ENCODE measurements around the gene EPB41L3. TPM values are rescaled to one million over a fixed set of nuclear protein-coding genes. Genes with fewer than 3 reads are reported as not detected.

The EPB41L3 gene
- total RNA-seq, 4 donors from 2014 or later = 32.0 to 60.6 (median 41.8) TPM

- DNase-seq (ENCODE audit: extremely low spot score) = no peak
- H3K27ac ChIP-seq (replicated peaks in 1 of 4) = no peak overlapping the region
- H3K4me3 ChIP-seq = no peak overlapping the region
- intact Hi-C loops (cut with DNase I) = no loop called here
- peaks cover 0 to 18% (median 0%) of the 10 kb centered on the region in 4 donors for H3K27me3 ChIP-seq
- TF ChIP-seq POLR2A (IDR thresholded peaks at IDR 0.05; ENCODE audit: low read depth) = no peak
- H3K4me1 ChIP-seq = peaks cover 0 to 22% (median 11%) of the 10 kb centered on the region in 4 donors
- no peaks in the 10 kb centered on the region for H3K36me3 ChIP-seq
- 56% methylated on average over 1 of the region's 1 CpG for WGBS
- H3K9me3 ChIP-seq = no peaks in the 10 kb centered on the region
Measured at GRCh38 chr18:5520464-5520863, 23.3 kb downstream of the EPB41L3 start.

GRCh38 chr18:5519448-5520298, 24.1 kb downstream of the EPB41L3 start:
- no peak for DNase-seq (ENCODE audit: extremely low spot score)
- H3K4me3 ChIP-seq = peak overlapping the region in 1 of 4 donors; percentile 9
- TF ChIP-seq EP300 (IDR thresholded peaks at IDR 0.05) (no peak), POLR2A (IDR thresholded peaks at IDR 0.05; ENCODE audit: low read depth) (no peak), CTCF (IDR thresholded peaks at IDR 0.05) (no peak), POLR2AphosphoS5 (IDR thresholded peaks at IDR 0.05) (no peak)
- H3K4me1 ChIP-seq = peaks cover 0 to 25% (median 11%) of the 10 kb centered on the region in 4 donors
- H3K9me3 ChIP-seq = no peaks in the 10 kb centered on the region
- H3K27ac ChIP-seq (replicated peaks in 1 of 4) = peak overlapping the region; percentile 22 to 68 (median 43)
- intact Hi-C loops (cut with DNase I) = no loop called here
- H3K27me3 ChIP-seq = peaks cover 0 to 18% (median 0%) of the 10 kb centered on the region in 4 donors
- WGBS = 74% methylated on average over 10 of the region's 10 CpGs
- H3K36me3 ChIP-seq = no peaks in the 10 kb centered on the region

- peaks cover 0 to 12% (median 0%) of the 10 kb centered on the region in 4 donors for H3K27me3 ChIP-seq
- H3K4me1 ChIP-seq = peaks cover 0 to 25% (median 11%) of the 10 kb centered on the region in 4 donors
- peak overlapping the region; percentile 22 to 68 (median 49) for H3K27ac ChIP-seq (replicated peaks in 1 of 4)
- H3K9me3 ChIP-seq = no peaks in the 10 kb centered on the region
- peak overlapping the region in 1 of 4 donors; percentile 20 for H3K4me3 ChIP-seq
- intact Hi-C loops (cut with DNase I) = no loop called here
- WGBS = 79% methylated on average over 13 of the region's 13 CpGs
- no peak for TF ChIP-seq EP300 (IDR thresholded peaks at IDR 0.05)
- TF ChIP-seq POLR2A (IDR thresholded peaks at IDR 0.05; ENCODE audit: low read depth) = no peak
- no peak for DNase-seq (ENCODE audit: extremely low spot score)
- H3K36me3 ChIP-seq = no peaks in the 10 kb centered on the region
Measured at GRCh38 chr18:5518899-5519371, 24.9 kb downstream of the EPB41L3 start.

- H3K36me3 ChIP-seq = no peaks in the 10 kb centered on the region
- H3K27ac ChIP-seq (replicated peaks in 1 of 4) = peak overlapping the region; percentile 19 to 60 (median 34)
- no peaks in the 10 kb centered on the region for H3K9me3 ChIP-seq
- TF ChIP-seq POLR2AphosphoS5 (IDR thresholded peaks at IDR 0.05) (no peak), EP300 (IDR thresholded peaks at IDR 0.05) (no peak), CTCF (IDR thresholded peaks at IDR 0.05) (no peak), POLR2A (IDR thresholded peaks at IDR 0.05; ENCODE audit: low read depth) (no peak)
- intact Hi-C loops (cut with DNase I) = no loop called here
- 85% methylated on average over 10 of the region's 10 CpGs for WGBS
- peaks cover 0 to 12% (median 0%) of the 10 kb centered on the region in 4 donors for H3K27me3 ChIP-seq
- no peak for DNase-seq (ENCODE audit: extremely low spot score)
- H3K4me3 ChIP-seq = peak overlapping the region in 1 of 4 donors; percentile 20
- H3K4me1 ChIP-seq = peaks cover 0 to 25% (median 11%) of the 10 kb centered on the region in 4 donors
Measured at GRCh38 chr18:5518179-5518770, 25.5 kb downstream of the EPB41L3 start.

GRCh38 chr18:5516841-5517240, 27.0 kb downstream of the EPB41L3 start:
- Histone ChIP-seq H3K4me3 (no peak overlapping the region), H3K4me1 (peaks cover 0 to 25% (median 11%) of the 10 kb centered on the region in 4 donors), H3K27ac (replicated peaks in 1 of 4) (no peak overlapping the region), H3K27me3 (peaks cover 0 to 12% (median 0%) of the 10 kb centered on the region in 4 donors), H3K36me3 (no peaks in the 10 kb centered on the region), H3K9me3 (no peaks in the 10 kb centered on the region)
- intact Hi-C loops (cut with DNase I) = no loop called here
- no peak for TF ChIP-seq POLR2A (IDR thresholded peaks at IDR 0.05; ENCODE audit: low read depth)
- TF ChIP-seq CTCF (IDR thresholded peaks at IDR 0.05) = no peak
- no peak for DNase-seq (ENCODE audit: extremely low spot score)
- WGBS = 71% methylated on average over 6 of the region's 6 CpGs

Measured in esophagus muscularis mucosa (tissue), 4 donors.